GM12878 (cell line): ENCODE data around the gene SPARC. TPM values are rescaled to one million over a fixed set of nuclear protein-coding genes. Genes with fewer than 3 reads are reported as not detected.

Source experiments
- ATAC-seq: fragments of 200-7000 bp; cut with Tn5 transposase; 3 replicates; pipeline ENCODE4 v1.9.1; 2020; ENCODE audit warnings: mild to moderate bottlenecking, moderate library complexity
- BruUV-seq: library from RNA; stranded (reverse); fragments of 400-500 nt; replicated peaks from 2 replicates; lab custom pipeline; 2021; lab: Mats Ljungman, UMichigan
- CTCF ChIA-PET: fragments of 300-600 bp; sonication (Branson Sonifier 250); formaldehyde crosslinking; extraction: SDS; loops from one replicate; lab custom pipeline; 2021; ENCODE audit warnings: inconsistent platforms; lab: Yijun Ruan, JAX
- POLR2A ChIA-PET: fragments of 350-600 bp; formaldehyde crosslinking; extraction: SDS; loops from one replicate; lab custom pipeline; 2021; ENCODE audit warnings: inconsistent platforms; lab: Charles Lee
- RAD21 ChIA-PET: fragments of 300-600 bp; sonication (Branson Sonifier 250); formaldehyde crosslinking; loops from one replicate; lab custom pipeline; 2023; ENCODE audit warnings: antibody characterized with exemption; ENCODE audit not compliant: unreplicated experiment; lab: Charles Lee
- SMC1A ChIA-PET: fragments of 300-600 bp; sonication (Branson Sonifier 250); formaldehyde crosslinking; loops from one replicate; lab custom pipeline; 2023; ENCODE audit not compliant: unreplicated experiment, uncharacterized antibody; lab: Charles Lee
- DNase-seq: peaks from one replicate; pipeline ENCODE4 v3.0.0-alpha.2; 2011; ENCODE audit warnings: low read depth, low spot score
- FAIRE-seq: peaks from 3 replicates; lab custom pipeline; 2011; peaks lifted over from hg19 to GRCh38; lab: Jason Lieb, UNC
- H2AFZ ChIP-seq: 2 replicates; pipeline ENCODE4 v1.6.0; 2011; ENCODE audit warnings: low read depth, low read length, control low read depth; ENCODE audit not compliant: control insufficient read depth
- H3K27ac ChIP-seq: 2 replicates; pipeline ENCODE4 v1.5.1; 2011; ENCODE audit warnings: control low read depth; ENCODE audit not compliant: control insufficient read depth, insufficient read depth
- H3K27me3 ChIP-seq, 2 experiments: replicated peaks in 1 of 2; 2 replicates each; pipeline versions ENCODE4 v1.6.0 to v1.6.1; 2011; ENCODE audit warnings: low read length in 1 of 2; ENCODE audit not compliant: control insufficient read depth in 2 of 2, insufficient read depth in 2 of 2
- H3K36me3 ChIP-seq, 2 experiments: 2 replicates each; pipeline ENCODE4 v1.5.1; 2011; ENCODE audit warnings: low read length in 1 of 2; ENCODE audit not compliant: control insufficient read depth in 2 of 2, insufficient read depth in 2 of 2
- H3K4me1 ChIP-seq: 2 replicates; pipeline ENCODE4 v1.6.1; 2011; ENCODE audit warnings: mild to moderate bottlenecking, low read length, moderate library complexity, mixed read lengths; ENCODE audit not compliant: control insufficient read depth, insufficient read depth
- H3K4me2 ChIP-seq: 2 replicates; pipeline ENCODE4 v1.6.0; 2011; ENCODE audit warnings: control low read depth; ENCODE audit not compliant: control insufficient read depth, insufficient read depth
- H3K4me3 ChIP-seq: fragments of 200-600 bp; sonication (generic); 2 replicates; pipeline ENCODE4 v1.5.1; 2016
- H3K79me2 ChIP-seq: 2 replicates; pipeline ENCODE4 v1.6.0; 2011; ENCODE audit warnings: low read length; ENCODE audit not compliant: control insufficient read depth, insufficient read depth
- H3K9ac ChIP-seq: 2 replicates; pipeline ENCODE4 v1.8.0; 2011; ENCODE audit warnings: low read length, control low read depth, mixed read lengths; ENCODE audit not compliant: control insufficient read depth, insufficient read depth
- H3K9me3 ChIP-seq: replicated peaks from 3 replicates; pipeline ENCODE4 v1.5.1; 2011; ENCODE audit warnings: mild to moderate bottlenecking, low read length; ENCODE audit not compliant: control insufficient read depth, insufficient read depth
- H4K20me1 ChIP-seq: 2 replicates; pipeline ENCODE4 v1.6.0; 2011; ENCODE audit not compliant: control insufficient read depth, insufficient read depth
- CEBPB ChIP-seq, 2 experiments: fragments of 150-350 bp in 1 of 2; IDR thresholded peaks; 2 replicates each; pipeline ENCODE4 v1.6.1; 2012 to 2014; ENCODE audit warnings: low read depth in 2 of 2, low read length in 2 of 2, borderline replicate concordance in 1 of 2, inconsistent platforms in 1 of 2
- CHD4 ChIP-seq: fragments of 200-600 bp; sonication (generic); IDR thresholded peaks from 2 replicates; pipeline ENCODE4 v1.6.1; 2016; ENCODE audit warnings: mild to moderate bottlenecking
- FOXK2 ChIP-seq: fragments of 450-650 bp; IDR thresholded peaks from 2 replicates; pipeline ENCODE4 v1.6.1; 2017; ENCODE audit warnings: mild to moderate bottlenecking, moderate library complexity
- JUND ChIP-seq: IDR thresholded peaks from 2 replicates; pipeline ENCODE4 v1.6.1; 2012; ENCODE audit warnings: low read depth, mild to moderate bottlenecking, low read length, improper control_type of control experiment, moderate library complexity
- MEF2A ChIP-seq: IDR thresholded peaks from 2 replicates; pipeline ENCODE4 v1.6.1; 2011; ENCODE audit warnings: low read depth, mild to moderate bottlenecking, low read length, moderate library complexity; ENCODE audit not compliant: insufficient read depth
- MYB ChIP-seq: fragments of 150-350 bp; IDR thresholded peaks from 2 replicates; pipeline ENCODE4 v1.6.1; 2014; ENCODE audit warnings: mild to moderate bottlenecking, low read depth, low read length, borderline replicate concordance
- NR2C2 ChIP-seq: IDR thresholded peaks from 2 replicates; pipeline ENCODE4 v1.6.1; 2011; ENCODE audit warnings: borderline replicate concordance, low read depth; ENCODE audit not compliant: control insufficient read depth, insufficient read length
- NR2F1 ChIP-seq: fragments of 450-650 bp; conservative IDR thresholded peaks from 2 replicates; pipeline ENCODE4 v1.6.1; 2017; ENCODE audit warnings: mild to moderate bottlenecking
- NRF1 ChIP-seq: conservative IDR thresholded peaks from 2 replicates; pipeline ENCODE4 v1.6.1; 2011; ENCODE audit warnings: mild to moderate bottlenecking, low read depth, low read length, improper control_type of control experiment
- POU2F2 ChIP-seq: IDR thresholded peaks from 3 replicates; pipeline ENCODE4 v1.6.1; 2011; ENCODE audit warnings: low read depth, mild to moderate bottlenecking, low read length, borderline replicate concordance
- RB1 ChIP-seq: fragments of 450-650 bp; formaldehyde crosslinking; IDR thresholded peaks from 2 replicates; pipeline ENCODE4 v1.6.1; 2017; ENCODE audit warnings: mild to moderate bottlenecking, borderline replicate concordance
- RFX5 ChIP-seq: IDR thresholded peaks from 2 replicates; pipeline ENCODE4 v1.6.1; 2011; ENCODE audit warnings: low read depth, low read length, improper control_type of control experiment
- YY1 ChIP-seq: IDR thresholded peaks from 2 replicates; pipeline ENCODE4 v1.6.1; 2011; ENCODE audit warnings: low read depth, mild to moderate bottlenecking, low read length
- WGBS: methylation state at CpG from one replicate; pipeline ENCODE4 v1.1.6; 2016; ENCODE audit warnings: low lambda C conversion rate; ENCODE audit not compliant: insufficient replicate concordance, insufficient coverage; ENCODE audit errors: missing lambda C conversion rate; 5-methylcytosine and 5-hydroxymethylcytosine counted together
- in situ Hi-C: fragments of 300-500 bp; cut with MboI; formaldehyde crosslinking; loops from 9 replicates; pipeline ENCODE4 v1.14.3; 2018; ENCODE audit warnings: mixed read lengths
- intact Hi-C: fragments of 100-400 bp; cut with micrococcal nuclease; formaldehyde crosslinking; loops from one replicate; pipeline ENCODE4 v1.14.2; 2022; ENCODE audit not compliant: unreplicated experiment
- polyA plus RNA-seq, 11 experiments: library from polyadenylated mRNA; depleted of rRNA in 4 of 11; unstranded in 6 of 11; stranded (reverse) in 5 of 11; fragments of >200 nt; fragmentation: Nextera tagmentation in 4 of 11; fragmentation: Illumina TruSeq in 1 of 11; extraction: Ambion mirVana in 4 of 11; extraction: Trizol in 1 of 11; gene quantifications; 1 replicate in 1 of 11; 2 replicates in 10 of 11; pipeline versions ENCODE4 v1.2.1 to v1.2.3, GENCODE V29; 2011 to 2016; ENCODE audit warnings: inconsistent platforms in 2 of 11, missing spikeins in 2 of 11, low read depth in 1 of 11
- total RNA-seq, 4 experiments: library from RNA; depleted of rRNA in 3 of 4; stranded (reverse); fragments of >200 nt in 3 of 4; fragmentation: Illumina TruSeq in 1 of 4; extraction: Trizol in 1 of 4; gene quantifications; 2 replicates each; pipeline versions ENCODE4 v1.2.1 to v1.2.3, GENCODE V29; 2013 to 2021
- TF ChIP-seq, protein P1 (sequence below): fragments of 150-350 bp; IDR thresholded peaks from 2 replicates; pipeline ENCODE4 v1.6.1; 2014; ENCODE audit warnings: mild to moderate bottlenecking, low read depth, low read length
- TF ChIP-seq, protein P2 (sequence below): IDR thresholded peaks from 2 replicates; pipeline ENCODE4 v1.6.1; 2012; ENCODE audit warnings: low read depth, low read length, improper control_type of control experiment
- TF ChIP-seq, protein P3 (sequence below): fragments of 450-650 bp; formaldehyde crosslinking; IDR thresholded peaks from 2 replicates; pipeline ENCODE4 v1.4.0; 2020; ENCODE audit warnings: mild to moderate bottlenecking, moderate library complexity

Gene SPARC
- total and polyA plus RNA-seq, 10 of the 15 experiments (the other 5 are each of a cell fraction or from before 2014, with no cell fraction given) = 29.6 to 154 (median 57.0) TPM

DNA sequence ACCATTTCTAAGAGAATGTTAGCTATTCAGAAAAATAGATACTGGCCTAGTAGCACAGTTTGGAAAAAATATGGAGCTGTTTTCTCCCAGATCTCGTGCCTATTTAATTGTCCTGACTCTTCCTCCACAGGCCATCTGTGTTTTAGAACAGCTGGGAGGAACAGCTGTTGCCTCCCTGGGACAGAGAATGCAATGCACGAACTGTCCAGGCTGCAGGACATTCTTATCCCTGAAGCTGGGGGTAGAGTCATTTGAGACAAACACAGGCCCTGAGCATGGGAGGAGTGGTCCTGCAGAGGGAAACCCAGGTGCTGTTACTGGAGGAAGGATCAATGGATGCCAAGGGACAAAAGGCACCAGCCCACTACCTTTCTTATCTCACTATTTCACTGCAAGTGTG lies 20.9 kb upstream of the SPARC start:
- intact Hi-C loops (no loop called here), in situ Hi-C loops (no loop called here)
- TF ChIP-seq, protein P1, sequence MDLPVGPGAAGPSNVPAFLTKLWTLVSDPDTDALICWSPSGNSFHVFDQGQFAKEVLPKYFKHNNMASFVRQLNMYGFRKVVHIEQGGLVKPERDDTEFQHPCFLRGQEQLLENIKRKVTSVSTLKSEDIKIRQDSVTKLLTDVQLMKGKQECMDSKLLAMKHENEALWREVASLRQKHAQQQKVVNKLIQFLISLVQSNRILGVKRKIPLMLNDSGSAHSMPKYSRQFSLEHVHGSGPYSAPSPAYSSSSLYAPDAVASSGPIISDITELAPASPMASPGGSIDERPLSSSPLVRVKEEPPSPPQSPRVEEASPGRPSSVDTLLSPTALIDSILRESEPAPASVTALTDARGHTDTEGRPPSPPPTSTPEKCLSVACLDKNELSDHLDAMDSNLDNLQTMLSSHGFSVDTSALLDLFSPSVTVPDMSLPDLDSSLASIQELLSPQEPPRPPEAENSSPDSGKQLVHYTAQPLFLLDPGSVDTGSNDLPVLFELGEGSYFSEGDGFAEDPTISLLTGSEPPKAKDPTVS = no peak
- TF ChIP-seq RB1 (no peak), NRF1 (no peak), FOXK2 (no peak), CHD4 (no peak), NR2F1 (no peak), RFX5 (no peak), YY1 (no peak), CEBPB (IDR thresholded peaks at IDR 0.05; ENCODE audit: borderline replicate concordance in 1 of 2, low read depth in 2 of 2, low read length in 2 of 2) (no peak), MYB (no peak), MEF2A (no peak), NR2C2 (no peak), JUND (no peak), POU2F2 (no peak)
- TF ChIP-seq, protein P2, sequence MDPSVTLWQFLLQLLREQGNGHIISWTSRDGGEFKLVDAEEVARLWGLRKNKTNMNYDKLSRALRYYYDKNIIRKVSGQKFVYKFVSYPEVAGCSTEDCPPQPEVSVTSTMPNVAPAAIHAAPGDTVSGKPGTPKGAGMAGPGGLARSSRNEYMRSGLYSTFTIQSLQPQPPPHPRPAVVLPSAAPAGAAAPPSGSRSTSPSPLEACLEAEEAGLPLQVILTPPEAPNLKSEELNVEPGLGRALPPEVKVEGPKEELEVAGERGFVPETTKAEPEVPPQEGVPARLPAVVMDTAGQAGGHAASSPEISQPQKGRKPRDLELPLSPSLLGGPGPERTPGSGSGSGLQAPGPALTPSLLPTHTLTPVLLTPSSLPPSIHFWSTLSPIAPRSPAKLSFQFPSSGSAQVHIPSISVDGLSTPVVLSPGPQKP = no peak
- TF ChIP-seq, protein P3, sequence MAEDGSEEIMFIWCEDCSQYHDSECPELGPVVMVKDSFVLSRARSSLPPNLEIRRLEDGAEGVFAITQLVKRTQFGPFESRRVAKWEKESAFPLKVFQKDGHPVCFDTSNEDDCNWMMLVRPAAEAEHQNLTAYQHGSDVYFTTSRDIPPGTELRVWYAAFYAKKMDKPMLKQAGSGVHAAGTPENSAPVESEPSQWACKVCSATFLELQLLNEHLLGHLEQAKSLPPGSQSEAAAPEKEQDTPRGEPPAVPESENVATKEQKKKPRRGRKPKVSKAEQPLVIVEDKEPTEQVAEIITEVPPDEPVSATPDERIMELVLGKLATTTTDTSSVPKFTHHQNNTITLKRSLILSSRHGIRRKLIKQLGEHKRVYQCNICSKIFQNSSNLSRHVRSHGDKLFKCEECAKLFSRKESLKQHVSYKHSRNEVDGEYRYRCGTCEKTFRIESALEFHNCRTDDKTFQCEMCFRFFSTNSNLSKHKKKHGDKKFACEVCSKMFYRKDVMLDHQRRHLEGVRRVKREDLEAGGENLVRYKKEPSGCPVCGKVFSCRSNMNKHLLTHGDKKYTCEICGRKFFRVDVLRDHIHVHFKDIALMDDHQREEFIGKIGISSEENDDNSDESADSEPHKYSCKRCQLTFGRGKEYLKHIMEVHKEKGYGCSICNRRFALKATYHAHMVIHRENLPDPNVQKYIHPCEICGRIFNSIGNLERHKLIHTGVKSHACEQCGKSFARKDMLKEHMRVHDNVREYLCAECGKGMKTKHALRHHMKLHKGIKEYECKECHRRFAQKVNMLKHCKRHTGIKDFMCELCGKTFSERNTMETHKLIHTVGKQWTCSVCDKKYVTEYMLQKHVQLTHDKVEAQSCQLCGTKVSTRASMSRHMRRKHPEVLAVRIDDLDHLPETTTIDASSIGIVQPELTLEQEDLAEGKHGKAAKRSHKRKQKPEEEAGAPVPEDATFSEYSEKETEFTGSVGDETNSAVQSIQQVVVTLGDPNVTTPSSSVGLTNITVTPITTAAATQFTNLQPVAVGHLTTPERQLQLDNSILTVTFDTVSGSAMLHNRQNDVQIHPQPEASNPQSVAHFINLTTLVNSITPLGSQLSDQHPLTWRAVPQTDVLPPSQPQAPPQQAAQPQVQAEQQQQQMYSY (CRISPR knock-in tag) = no peak
- Histone ChIP-seq H3K27ac (no peak overlapping the region), H3K9ac (no peak overlapping the region), H3K27me3 (no peaks in the 10 kb centered on the region), H3K9me3 (no peaks in the 10 kb centered on the region; the same call in 1 of the 3 replicates), H3K36me3 (no peaks in the 10 kb centered on the region), H3K79me2 (no peaks in the 10 kb centered on the region), H4K20me1 (no peaks in the 10 kb centered on the region), H3K4me3 (no peak overlapping the region), H3K4me2 (no peak overlapping the region), H3K4me1 (peaks cover 21% of the 10 kb centered on the region), H2AFZ (no peak overlapping the region)
- ChIA-PET SMC1A (interaction anchor here (1.0 to 6.4 kb wide), 3 partner anchors 12 to 49 kb away, joined by 3 to 103 read pairs (median 7); no protein-coding TSS in a partner anchor), CTCF (interaction anchor here (0.6 to 9.0 kb wide), 6 partner anchors 8 to 49 kb away, joined by 3 to 88 read pairs (median 4); no protein-coding TSS in a partner anchor), POLR2A (no interaction called here), RAD21 (interaction anchor here (1.1 kb wide), 2 partner anchors 14 to 33 kb away, joined by 5 to 7 read pairs; no protein-coding TSS in a partner anchor)
- WGBS = 98% methylated on average over 2 of the region's 2 CpGs
- BruUV-seq = no TSS peak
- FAIRE-seq (no peak), ATAC-seq (no peak), DNase-seq (no peak)
